Ovary (tissue), 9 donors: ENCODE results near the gene METRNL. TPM values are rescaled to one million over a fixed set of nuclear protein-coding genes. Genes with fewer than 3 reads are reported as not detected.

Experiments
- DNase-seq, 5 donors: peaks; one replicate each; pipeline ENCODE4 v3.0.0-alpha.2; 2019 to 2020
- H3K27ac ChIP-seq, 2 donors: fragments of 200-600 bp; one replicate each; pipeline versions ENCODE4 v1.5.1 to v1.8.0; 2019 to 2022
- H3K27me3 ChIP-seq: fragments of 200-600 bp; one replicate; pipeline ENCODE4 v1.8.0; 2022
- H3K36me3 ChIP-seq: fragments of 200-600 bp; sonication (generic); one replicate; pipeline ENCODE4 v1.5.1; 2019
- H3K4me1 ChIP-seq: one replicate; pipeline ENCODE4 v1.8.1; 2013; ENCODE audit warnings: mild to moderate bottlenecking, moderate library complexity; ENCODE audit not compliant: insufficient read depth
- H3K4me3 ChIP-seq: fragments of 200-600 bp; sonication (generic); one replicate; pipeline ENCODE4 v1.5.1; 2017
- H3K9me3 ChIP-seq, 2 donors: fragments of 200-600 bp in 1 of 2; sonication (generic) in 1 of 2; one replicate each; pipeline versions ENCODE4 v1.5.1 to v1.8.1; 2013 to 2019; ENCODE audit warnings: mild to moderate bottlenecking in 1 of 2, moderate library complexity in 1 of 2
- CTCF ChIP-seq, 3 donors: fragments of 450-650 bp in 2 of 3; fragments of 200-600 bp in 1 of 3; IDR thresholded peaks; one replicate each; pipeline versions ENCODE4 v1.5.1 to v1.8.0; 2016 to 2022; ENCODE audit warnings: antibody characterized with exemption in 3 of 3, mild to moderate bottlenecking in 1 of 3
- EP300 ChIP-seq: sonication (generic); formaldehyde crosslinking; IDR thresholded peaks from one replicate; pipeline ENCODE4 v1.6.1; 2017; ENCODE audit warnings: antibody characterized with exemption
- POLR2A ChIP-seq: fragments of 450-650 bp; IDR thresholded peaks from one replicate; pipeline ENCODE4 v1.6.1; 2017; ENCODE audit warnings: antibody characterized with exemption, mild to moderate bottlenecking, moderate library complexity
- WGBS, 3 donors: extraction: QIAGEN DNeasy Blood & Tissue Kit in 1 of 3; methylation state at CpG; one replicate each; pipeline versions ENCODE4 v1.1.5 to v1.1.7; 2013 to 2017; 5-methylcytosine and 5-hydroxymethylcytosine counted together
- intact Hi-C, 4 donors: fragments of 100-400 bp; cut with DNase I; formaldehyde crosslinking; loops; one replicate each; pipeline versions ENCODE4 v1.11.0 to v1.15.1; 2022 to 2023
- polyA plus RNA-seq, 2 donors: library from polyadenylated mRNA; stranded (reverse); fragments of 200-250 nt in 1 of 2; fragments of 350-450 nt in 1 of 2; fragmentation: Illumina TruSeq in 1 of 2; extraction: RNeasy Lipid Tissue Mini Kit (QIAGEN cat#74804) in 1 of 2; gene quantifications; one replicate each; pipeline ENCODE4 v1.2.3, GENCODE V29; 2013 to 2014
- total RNA-seq, 7 donors: library from RNA; depleted of rRNA in 2 of 7; stranded (reverse); fragments of >200 nt in 2 of 7; fragmentation: NEBNext Ultra II Directional in 3 of 7; extraction: Animal tissue kit (Norgen Biotek cat#: 25700) in 3 of 7; gene quantifications; one replicate each; pipeline versions ENCODE4 v1.1.0 to v1.2.4, GENCODE V29; 2016 to 2023
- donor health status: DM: no; HTN: no; CAD: no; lungs with moderate emphysema.
- donor health status: DM: no; HTN: no; CAD: no.
- donor health status: Bipolar disorder and iron deficiency.
- donor health status: DM: yes; HTN: yes; CAD: no.
- donor health status: DM: no; HTN: no; CAD: no.
- donor health status: DM: yes; HTN: yes; CAD: no.

Gene METRNL
- total and polyA plus RNA-seq, 9 donors, result 4.3 to 84.3 (median 29.4) TPM

- Histone ChIP-seq H3K27me3 (no peaks in the 10 kb centered on the region), H3K4me3 (no peak overlapping the region), H3K27ac (no peak overlapping the region), H3K4me1 (peaks cover 8% of the 10 kb centered on the region), H3K36me3 (no peaks in the 10 kb centered on the region), H3K9me3 (no peaks in the 10 kb centered on the region)
- intact Hi-C loops, result no loop called here
- 28 to 46% (median 31%) methylated on average over 11 of the region's 11 CpGs for WGBS, 3 donors
- peak in 1 of 5 donors; percentile 37 for DNase-seq
- TF ChIP-seq EP300, result no peak
- TF ChIP-seq POLR2A, result no peak
- TF ChIP-seq CTCF (IDR thresholded peaks at IDR 0.05), result no peak
These were observed 2.0 kb upstream of the METRNL start for GRCh38 chr17:83077411-83077810.

- Histone ChIP-seq H3K36me3 (no peaks in the 10 kb centered on the region), H3K27me3 (no peaks in the 10 kb centered on the region), H3K9me3 (no peaks in the 10 kb centered on the region), H3K27ac (no peak overlapping the region), H3K4me1 (peaks cover 9% of the 10 kb centered on the region), H3K4me3 (no peak overlapping the region)
- 53 to 67% (median 61%) methylated on average over 7 of the region's 7 CpGs for WGBS, 3 donors
- intact Hi-C loops, result no loop called here
- no peak for DNase-seq
- no peak for TF ChIP-seq EP300
- no peak for TF ChIP-seq POLR2A
- TF ChIP-seq CTCF (IDR thresholded peaks at IDR 0.05), result no peak
These were observed 1.5 kb upstream of the METRNL start for GRCh38 chr17:83077939-83078338.

- no peak for TF ChIP-seq POLR2A
- no peak for TF ChIP-seq EP300
- TF ChIP-seq CTCF (IDR thresholded peaks at IDR 0.05), result no peak
- 4 to 19% (median 18%) methylated on average over 17 to 93 of the region's 93 CpGs for WGBS, 3 donors
- intact Hi-C loops, result no loop called here
- Histone ChIP-seq H3K4me3 (peak overlapping the region; percentile 40), H3K27me3 (no peaks in the 10 kb centered on the region), H3K9me3 (no peaks in the 10 kb centered on the region), H3K4me1 (peaks cover 12% of the 10 kb centered on the region), H3K27ac (peak overlapping the region; percentile 27 to 44), H3K36me3 (no peaks in the 10 kb centered on the region)
- DNase-seq, result peak in 4 of 5 donors; percentile 48 to 69 (median 60)
These were observed 744 bp upstream of the METRNL start for GRCh38 chr17:83078378-83079351.

GRCh38 chr17:83079766-83080578 is 563 bp downstream of the METRNL start:
- H3K9me3 ChIP-seq, result no peaks in the 10 kb centered on the region
- peak in 3 of 5 donors; percentile 39 to 62 (median 57) for DNase-seq
- TF ChIP-seq EP300, result no peak
- no peak for TF ChIP-seq POLR2A
- TF ChIP-seq CTCF (IDR thresholded peaks at IDR 0.05), result no peak
- intact Hi-C loops, result no loop called here
- H3K4me1 ChIP-seq, result peaks cover 12% of the 10 kb centered on the region
- peak overlapping the region; percentile 53 for H3K4me3 ChIP-seq
- no peaks in the 10 kb centered on the region for H3K27me3 ChIP-seq
- peak overlapping the region in 1 of 2 donors; percentile 72 for H3K27ac ChIP-seq
- H3K36me3 ChIP-seq, result no peaks in the 10 kb centered on the region
- WGBS, 3 donors, result 0 to 1% (median 0%) methylated on average over 1 to 101 of the region's 127 CpGs
